HepG2 (cell line): ENCODE data around the gene MEF2D. TPM values are rescaled to one million over a fixed set of nuclear protein-coding genes. Genes with fewer than 3 reads are reported as not detected.

Experiments used
- FOXK1 ChIP-seq: sonication (generic); formaldehyde crosslinking; IDR thresholded peaks from 2 replicates; pipeline ENCODE4 v1.4.0; 2020; ENCODE audit warnings: low read depth, missing genetic modification reagents, borderline replicate concordance
- JARID2 ChIP-seq: sonication (generic); formaldehyde crosslinking; IDR thresholded peaks from 2 replicates; pipeline ENCODE4 v1.8.1; 2023; ENCODE audit warnings: missing genetic modification reagents, inconsistent platforms; ENCODE audit not compliant: insufficient replicate concordance
- NFRKB ChIP-seq: fragments of 450-650 bp; IDR thresholded peaks from 2 replicates; pipeline ENCODE4 v1.6.1; 2017
- RAD51 ChIP-seq: fragments of 450-650 bp; IDR thresholded peaks from 2 replicates; pipeline ENCODE4 v1.6.1; 2016; ENCODE audit warnings: borderline replicate concordance
- ZNF10 ChIP-seq: sonication (generic); formaldehyde crosslinking; IDR thresholded peaks from 2 replicates; pipeline ENCODE4 v1.4.0; 2020; ENCODE audit warnings: mild to moderate bottlenecking, low read depth, missing genetic modification reagents, borderline replicate concordance
- polyA plus RNA-seq, 8 experiments: library from polyadenylated mRNA; depleted of rRNA in 3 of 8; stranded (reverse) in 7 of 8; unstranded in 1 of 8; fragments of >200 nt; fragmentation: Illumina TruSeq in 4 of 8; extraction: Trizol in 4 of 8; gene quantifications; 2 replicates each; pipeline versions ENCODE4 v1.2.1 to v1.2.3, GENCODE V29; 2011 to 2016; ENCODE audit warnings: low read depth in 4 of 8, missing spikeins in 1 of 8, mixed read lengths in 1 of 8; ENCODE audit not compliant: insufficient read depth in 1 of 8
- total RNA-seq, 5 experiments: library from RNA; depleted of rRNA; stranded (reverse); fragments of >200 nt; fragmentation: Illumina TruSeq; extraction: Trizol; gene quantifications; 2 replicates each; pipeline ENCODE4 v1.2.3, GENCODE V29; 2016; ENCODE audit warnings: low read depth in 1 of 5
- TF ChIP-seq, protein P1 (sequence below): sonication (generic); formaldehyde crosslinking; IDR thresholded peaks from 2 replicates; pipeline ENCODE4 v1.9.0; 2021; ENCODE audit warnings: mild to moderate bottlenecking, missing genetic modification reagents
- TF ChIP-seq, protein P2 (sequence below): IDR thresholded peaks from 2 replicates; pipeline ENCODE4 v1.6.1; 2012; ENCODE audit warnings: low read length, improper control_type of control experiment

Gene MEF2D
- total and polyA plus RNA-seq, 2 of the 13 experiments (the other 11 are each of a cell fraction or from before 2014, with no cell fraction given), result 1.6 to 3.9 TPM

DNA sequence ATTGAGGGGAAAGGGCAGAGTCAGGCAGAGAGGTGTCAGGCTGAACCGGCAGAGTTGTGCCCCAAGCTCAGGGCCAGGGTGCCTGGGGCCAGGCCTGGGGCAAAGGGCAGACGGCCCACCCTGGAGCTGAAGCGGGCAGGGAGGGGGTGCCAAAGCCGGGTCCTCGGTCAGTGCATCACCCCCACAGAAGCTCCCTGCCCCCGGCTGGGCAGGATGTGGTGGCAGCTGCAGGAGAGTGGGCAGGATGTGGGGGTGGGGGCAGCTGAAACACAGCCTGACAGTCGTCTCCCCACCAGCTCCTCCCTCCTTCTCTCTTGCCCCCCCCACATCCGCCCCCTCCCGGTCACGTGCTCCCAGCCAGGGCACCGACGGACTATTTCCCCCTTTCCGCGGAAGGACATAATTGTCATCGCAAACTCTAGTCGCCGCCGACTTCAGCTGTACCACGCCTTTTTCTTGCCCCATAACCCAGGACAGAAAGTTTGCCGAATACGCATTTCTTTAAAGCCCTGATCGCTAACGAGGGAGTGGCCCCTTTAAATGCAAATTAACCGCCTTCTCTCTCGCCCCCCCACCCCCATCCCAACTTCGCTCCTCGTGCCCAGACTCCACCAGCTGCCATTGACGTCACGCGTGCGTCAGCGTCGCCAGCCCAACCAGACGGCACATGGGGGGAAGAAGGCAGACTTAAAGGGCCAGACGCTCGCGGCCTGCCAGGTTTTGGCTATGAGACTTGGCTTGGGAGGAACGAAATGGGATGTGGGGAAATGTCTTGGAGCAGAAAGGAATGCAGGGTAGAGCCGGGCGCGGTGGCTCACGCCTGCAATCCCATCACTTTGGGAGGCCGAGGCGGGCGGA is 4.5 kb upstream of the MEF2D start (continued):
- no peak for TF ChIP-seq JARID2 (CRISPR knock-in tag)
- TF ChIP-seq ZNF10 (CRISPR knock-in tag), result no peak
- TF ChIP-seq, protein P1, sequence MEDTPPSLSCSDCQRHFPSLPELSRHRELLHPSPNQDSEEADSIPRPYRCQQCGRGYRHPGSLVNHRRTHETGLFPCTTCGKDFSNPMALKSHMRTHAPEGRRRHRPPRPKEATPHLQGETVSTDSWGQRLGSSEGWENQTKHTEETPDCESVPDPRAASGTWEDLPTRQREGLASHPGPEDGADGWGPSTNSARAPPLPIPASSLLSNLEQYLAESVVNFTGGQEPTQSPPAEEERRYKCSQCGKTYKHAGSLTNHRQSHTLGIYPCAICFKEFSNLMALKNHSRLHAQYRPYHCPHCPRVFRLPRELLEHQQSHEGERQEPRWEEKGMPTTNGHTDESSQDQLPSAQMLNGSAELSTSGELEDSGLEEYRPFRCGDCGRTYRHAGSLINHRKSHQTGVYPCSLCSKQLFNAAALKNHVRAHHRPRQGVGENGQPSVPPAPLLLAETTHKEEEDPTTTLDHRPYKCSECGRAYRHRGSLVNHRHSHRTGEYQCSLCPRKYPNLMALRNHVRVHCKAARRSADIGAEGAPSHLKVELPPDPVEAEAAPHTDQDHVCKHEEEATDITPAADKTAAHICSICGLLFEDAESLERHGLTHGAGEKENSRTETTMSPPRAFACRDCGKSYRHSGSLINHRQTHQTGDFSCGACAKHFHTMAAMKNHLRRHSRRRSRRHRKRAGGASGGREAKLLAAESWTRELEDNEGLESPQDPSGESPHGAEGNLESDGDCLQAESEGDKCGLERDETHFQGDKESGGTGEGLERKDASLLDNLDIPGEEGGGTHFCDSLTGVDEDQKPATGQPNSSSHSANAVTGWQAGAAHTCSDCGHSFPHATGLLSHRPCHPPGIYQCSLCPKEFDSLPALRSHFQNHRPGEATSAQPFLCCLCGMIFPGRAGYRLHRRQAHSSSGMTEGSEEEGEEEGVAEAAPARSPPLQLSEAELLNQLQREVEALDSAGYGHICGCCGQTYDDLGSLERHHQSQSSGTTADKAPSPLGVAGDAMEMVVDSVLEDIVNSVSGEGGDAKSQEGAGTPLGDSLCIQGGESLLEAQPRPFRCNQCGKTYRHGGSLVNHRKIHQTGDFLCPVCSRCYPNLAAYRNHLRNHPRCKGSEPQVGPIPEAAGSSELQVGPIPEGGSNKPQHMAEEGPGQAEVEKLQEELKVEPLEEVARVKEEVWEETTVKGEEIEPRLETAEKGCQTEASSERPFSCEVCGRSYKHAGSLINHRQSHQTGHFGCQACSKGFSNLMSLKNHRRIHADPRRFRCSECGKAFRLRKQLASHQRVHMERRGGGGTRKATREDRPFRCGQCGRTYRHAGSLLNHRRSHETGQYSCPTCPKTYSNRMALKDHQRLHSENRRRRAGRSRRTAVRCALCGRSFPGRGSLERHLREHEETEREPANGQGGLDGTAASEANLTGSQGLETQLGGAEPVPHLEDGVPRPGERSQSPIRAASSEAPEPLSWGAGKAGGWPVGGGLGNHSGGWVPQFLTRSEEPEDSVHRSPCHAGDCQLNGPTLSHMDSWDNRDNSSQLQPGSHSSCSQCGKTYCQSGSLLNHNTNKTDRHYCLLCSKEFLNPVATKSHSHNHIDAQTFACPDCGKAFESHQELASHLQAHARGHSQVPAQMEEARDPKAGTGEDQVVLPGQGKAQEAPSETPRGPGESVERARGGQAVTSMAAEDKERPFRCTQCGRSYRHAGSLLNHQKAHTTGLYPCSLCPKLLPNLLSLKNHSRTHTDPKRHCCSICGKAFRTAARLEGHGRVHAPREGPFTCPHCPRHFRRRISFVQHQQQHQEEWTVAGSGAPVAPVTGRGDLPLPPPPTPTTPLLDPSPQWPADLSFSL (CRISPR knock-in tag), result no peak
- TF ChIP-seq, protein P2, sequence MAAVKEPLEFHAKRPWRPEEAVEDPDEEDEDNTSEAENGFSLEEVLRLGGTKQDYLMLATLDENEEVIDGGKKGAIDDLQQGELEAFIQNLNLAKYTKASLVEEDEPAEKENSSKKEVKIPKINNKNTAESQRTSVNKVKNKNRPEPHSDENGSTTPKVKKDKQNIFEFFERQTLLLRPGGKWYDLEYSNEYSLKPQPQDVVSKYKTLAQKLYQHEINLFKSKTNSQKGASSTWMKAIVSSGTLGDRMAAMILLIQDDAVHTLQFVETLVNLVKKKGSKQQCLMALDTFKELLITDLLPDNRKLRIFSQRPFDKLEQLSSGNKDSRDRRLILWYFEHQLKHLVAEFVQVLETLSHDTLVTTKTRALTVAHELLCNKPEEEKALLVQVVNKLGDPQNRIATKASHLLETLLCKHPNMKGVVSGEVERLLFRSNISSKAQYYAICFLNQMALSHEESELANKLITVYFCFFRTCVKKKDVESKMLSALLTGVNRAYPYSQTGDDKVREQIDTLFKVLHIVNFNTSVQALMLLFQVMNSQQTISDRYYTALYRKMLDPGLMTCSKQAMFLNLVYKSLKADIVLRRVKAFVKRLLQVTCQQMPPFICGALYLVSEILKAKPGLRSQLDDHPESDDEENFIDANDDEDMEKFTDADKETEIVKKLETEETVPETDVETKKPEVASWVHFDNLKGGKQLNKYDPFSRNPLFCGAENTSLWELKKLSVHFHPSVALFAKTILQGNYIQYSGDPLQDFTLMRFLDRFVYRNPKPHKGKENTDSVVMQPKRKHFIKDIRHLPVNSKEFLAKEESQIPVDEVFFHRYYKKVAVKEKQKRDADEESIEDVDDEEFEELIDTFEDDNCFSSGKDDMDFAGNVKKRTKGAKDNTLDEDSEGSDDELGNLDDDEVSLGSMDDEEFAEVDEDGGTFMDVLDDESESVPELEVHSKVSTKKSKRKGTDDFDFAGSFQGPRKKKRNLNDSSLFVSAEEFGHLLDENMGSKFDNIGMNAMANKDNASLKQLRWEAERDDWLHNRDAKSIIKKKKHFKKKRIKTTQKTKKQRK, result no peak
- TF ChIP-seq NFRKB, result no peak
- peak; percentile 58; the same call in 1 of the 2 replicates for TF ChIP-seq RAD51
- peak; percentile 23; the same call in 1 of the 2 replicates for TF ChIP-seq FOXK1 (CRISPR knock-in tag)
